NCI-H526 treated with DMSO at 0.1 percent for 48 hours (cell line): ENCODE results near the gene CYP19A1.

Experiments
- DNase-seq: peaks from one replicate; lab custom pipeline; 2025; lab: John Stamatoyannopoulos, UW

The CYP19A1 gene

DNA sequence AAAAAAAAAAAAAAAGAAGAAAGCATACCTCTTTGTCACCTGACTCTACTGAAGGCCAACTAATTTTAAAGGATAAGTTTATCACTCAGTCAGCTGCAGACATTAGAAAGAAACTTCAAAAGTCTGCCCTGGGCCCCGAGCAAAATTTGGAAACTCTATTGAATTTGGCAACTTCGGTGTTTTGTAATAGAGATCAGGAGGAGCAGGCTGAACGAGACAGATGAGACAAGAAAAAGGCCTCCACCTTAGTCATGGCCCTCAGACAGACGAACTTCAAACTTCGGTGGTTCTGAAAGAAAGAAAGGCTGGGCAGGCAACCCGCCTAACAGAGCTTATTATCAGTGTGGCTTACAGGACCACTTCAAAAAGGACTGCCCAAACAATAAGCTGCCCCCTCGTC lies 21.6 kb upstream of the CYP19A1 start:
- DNase-seq = no peak

DNA sequence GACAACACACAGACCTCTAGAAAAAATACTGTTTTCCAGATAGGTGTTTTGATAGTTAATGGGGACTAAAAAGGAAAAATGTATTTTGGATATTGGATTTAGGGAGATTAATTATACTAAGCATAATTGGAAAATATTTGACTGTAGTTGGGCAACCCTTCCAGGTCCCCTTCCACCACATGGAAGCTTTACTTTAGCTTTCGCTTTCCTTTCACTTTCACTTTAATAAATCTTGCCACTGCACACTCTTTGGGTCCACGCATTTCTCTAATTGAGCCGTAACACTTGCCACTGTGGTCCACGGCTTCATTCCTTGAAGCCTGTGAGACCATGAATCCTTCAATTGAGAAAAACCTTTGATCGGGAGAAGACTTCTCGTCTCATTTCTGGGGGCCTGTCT lies 18.6 kb upstream of the CYP19A1 start:
- DNase-seq = no peak

DNA sequence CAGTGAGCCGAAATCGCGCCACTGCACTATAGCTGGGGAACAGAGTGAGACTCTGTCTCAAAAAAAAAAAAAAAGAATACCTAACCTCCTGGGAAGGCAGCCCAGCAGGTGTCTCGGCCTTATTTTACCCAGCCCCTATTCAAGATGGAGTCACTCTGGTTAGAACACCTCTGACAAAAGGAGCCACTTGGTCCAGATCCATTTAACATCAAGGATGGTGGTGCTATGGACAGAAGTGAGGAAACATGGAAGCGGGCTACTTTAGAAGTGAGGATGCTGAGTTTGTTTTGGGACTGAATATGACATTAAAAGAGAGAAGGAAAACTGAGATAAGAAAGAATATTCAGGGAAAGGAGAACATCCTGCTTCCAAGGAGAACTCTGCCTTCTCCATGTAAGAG lies 17.8 kb upstream of the CYP19A1 start:
- no peak for DNase-seq

DNA sequence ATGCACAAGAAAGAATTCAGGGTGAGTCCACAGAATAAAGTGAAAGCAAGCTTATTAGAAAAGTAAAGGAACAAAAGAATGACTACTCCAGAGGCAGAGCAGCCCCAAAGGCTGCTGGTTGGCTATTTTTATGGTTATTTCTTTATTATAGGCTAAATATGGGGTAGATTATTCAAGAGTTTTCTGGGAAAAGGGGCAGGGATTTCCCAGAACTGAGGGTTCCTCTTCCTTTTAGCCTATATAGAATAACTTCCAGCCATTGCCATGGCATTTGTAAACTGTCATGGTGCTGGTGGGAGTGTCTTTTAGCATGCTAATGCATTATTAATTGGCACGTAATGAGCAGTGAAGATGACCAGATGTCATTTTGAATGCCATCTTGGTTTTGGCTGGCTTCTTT lies 16.7 kb upstream of the CYP19A1 start:
- DNase-seq = no peak

DNA sequence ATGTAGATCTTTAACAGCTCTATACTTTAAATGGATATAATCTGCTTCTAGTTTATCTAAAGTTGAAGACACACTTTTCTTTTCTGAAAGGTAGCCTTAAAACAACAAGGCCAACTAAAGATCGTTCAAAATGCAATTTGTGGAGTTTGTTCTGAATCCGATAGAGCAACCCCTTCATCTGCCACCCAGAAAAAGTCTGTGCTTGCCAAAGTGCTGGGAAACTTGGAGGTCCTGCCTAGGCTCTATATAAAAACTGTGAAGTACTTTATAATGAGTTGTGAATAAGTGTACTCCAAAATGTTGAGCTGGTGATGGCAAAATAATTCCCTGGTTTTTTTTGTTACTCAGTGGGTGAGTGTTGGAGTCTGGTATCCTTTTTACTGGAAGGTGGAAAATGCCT lies 15.6 kb upstream of the CYP19A1 start:
- DNase-seq = no peak

DNA sequence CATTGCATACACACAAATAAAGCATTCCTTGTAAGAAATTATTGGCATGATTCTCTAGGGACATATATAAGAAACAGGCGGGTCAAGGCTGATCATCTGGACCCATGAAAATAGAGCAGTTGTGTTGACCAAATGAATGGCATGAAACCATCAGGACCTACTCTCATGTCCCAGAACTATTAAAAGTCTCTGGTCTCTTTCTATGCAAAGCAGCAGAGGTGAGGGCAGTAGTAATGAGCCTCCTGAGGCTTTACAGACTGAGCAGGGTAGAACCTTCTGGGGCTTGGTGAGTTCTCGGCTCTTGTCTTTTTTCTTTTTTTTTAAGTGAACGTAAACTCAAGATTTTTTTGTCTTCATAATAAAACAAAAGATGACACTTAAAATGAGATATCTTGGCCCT lies 12.3 kb upstream of the CYP19A1 start:
- no peak for DNase-seq

DNA sequence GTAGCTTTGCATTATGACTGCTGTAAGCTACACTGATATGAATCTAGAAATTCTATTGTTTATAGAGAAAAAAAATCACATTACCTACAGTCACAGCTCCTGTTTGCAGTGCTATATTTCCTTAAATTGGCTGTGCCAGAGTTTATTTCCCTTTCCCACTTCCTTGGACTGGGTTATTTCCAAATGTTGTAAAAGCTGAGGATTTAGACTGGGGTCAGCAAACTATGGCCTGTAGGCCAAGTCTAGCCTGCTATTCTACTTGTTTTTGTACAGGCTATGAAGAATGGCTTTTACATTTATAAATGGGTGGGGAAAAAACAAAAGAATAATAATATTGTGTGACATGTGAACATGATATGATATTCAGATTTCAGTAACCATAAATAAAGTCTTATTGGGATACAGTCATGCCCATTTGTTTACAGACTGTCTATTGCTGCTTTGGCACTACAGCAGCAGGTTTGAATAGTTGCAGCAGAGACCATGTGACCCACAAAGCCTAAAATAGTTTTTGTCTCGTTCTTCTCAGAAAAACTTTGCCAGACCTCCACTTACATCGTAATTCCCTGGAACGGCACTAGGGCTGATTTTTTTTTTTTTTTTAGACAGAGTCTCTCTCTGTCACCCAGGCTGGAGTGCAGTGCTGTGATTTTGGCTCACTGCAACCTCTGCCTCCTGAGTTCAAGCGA lies 10.9 kb upstream of the CYP19A1 start:
- no peak for DNase-seq

DNA sequence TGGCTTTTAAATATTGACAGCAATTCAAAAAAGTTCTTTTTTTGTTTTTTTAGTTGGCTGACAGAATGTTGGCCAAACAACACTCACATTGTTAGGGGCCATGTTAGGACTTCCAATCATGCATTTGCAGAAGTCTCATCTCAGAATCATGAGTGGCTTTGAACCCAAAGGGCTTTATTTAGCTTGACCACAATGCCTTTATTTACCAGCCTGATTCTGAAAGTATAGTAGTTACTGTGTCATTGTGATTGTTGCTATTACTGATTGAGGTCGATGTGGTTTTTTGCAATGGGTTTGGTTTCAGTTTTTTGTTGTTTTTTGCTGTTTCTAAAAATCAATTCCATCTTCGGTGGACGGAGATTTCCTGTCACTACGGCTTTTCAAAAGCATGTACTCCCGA lies 10.3 kb upstream of the CYP19A1 start:
- DNase-seq = no peak

DNA sequence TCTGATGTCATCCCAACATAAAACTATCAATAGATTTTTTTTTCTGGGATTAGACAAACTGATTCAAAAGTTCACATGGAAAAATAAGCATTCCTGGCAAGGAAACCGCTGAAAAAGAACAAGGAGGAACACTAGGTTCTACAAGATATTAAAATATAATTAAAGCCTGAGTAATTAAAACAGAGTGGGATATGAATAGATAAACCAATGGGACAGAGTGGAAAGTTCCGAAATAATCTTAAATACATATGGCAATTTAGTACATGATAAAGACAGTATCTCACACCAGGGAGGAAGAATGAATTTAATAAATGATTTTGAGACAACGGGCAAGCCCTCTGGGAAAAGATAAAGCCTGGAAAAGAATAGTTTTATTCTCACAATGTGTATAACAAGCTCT lies 7.7 kb upstream of the CYP19A1 start:
- no peak for DNase-seq

DNA sequence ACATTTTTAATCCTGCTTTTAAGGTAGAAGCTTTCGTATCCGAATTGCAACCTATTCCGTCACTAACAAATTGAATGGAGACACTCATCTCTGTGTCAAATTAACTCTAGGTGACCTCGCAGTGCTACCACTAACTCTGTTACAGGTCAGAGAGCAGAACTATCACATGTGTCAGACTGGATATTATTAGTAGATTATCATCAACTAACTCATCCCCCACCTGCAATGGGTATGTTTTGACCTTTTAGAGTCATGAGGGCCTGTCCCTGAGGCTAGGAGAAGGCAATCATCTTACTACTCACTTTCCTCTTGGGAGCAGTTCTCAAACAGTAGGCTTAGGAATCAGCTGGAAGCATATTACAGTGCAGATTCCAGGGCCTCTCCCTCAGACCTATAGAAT lies 5.1 kb upstream of the CYP19A1 start:
- no peak for DNase-seq

DNA sequence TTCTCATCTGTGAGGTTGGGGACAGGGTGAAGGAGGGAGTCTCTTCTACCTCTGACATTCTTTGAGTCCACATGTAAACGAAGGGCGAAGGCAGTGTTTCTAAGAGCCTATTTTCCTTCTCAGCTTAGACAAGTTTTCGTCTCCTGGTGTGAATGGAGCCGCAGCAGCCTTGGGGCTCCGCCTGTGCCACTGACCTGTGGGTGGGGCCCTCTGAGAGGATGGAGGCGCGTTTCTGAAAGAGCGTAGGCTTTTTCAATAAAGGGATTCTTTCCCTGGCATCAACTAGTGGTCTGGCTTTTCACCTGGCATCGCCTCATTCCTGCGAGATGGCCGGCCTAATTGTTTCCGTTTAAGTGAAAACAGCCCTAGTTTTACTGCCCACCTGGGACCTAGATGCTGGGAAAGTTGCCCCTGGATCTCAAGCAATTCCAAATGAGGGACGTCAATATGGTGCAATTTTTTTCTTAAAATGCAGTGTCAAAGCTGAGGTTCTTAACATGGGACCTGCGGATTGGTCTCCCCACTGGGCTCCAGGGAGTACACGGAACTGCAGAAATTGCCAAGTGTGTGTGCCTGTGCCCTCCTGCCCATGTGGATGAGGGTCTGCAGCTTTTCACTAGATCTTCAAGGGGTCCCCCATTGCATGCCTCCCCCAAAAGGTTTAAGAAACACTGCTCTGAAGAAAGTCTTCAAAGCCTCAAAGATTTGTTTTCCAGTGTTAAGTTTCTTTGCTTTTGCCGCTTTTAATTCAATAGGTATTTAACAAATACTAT lies 4.0 kb upstream of the CYP19A1 start:
- DNase-seq = no peak

DNA sequence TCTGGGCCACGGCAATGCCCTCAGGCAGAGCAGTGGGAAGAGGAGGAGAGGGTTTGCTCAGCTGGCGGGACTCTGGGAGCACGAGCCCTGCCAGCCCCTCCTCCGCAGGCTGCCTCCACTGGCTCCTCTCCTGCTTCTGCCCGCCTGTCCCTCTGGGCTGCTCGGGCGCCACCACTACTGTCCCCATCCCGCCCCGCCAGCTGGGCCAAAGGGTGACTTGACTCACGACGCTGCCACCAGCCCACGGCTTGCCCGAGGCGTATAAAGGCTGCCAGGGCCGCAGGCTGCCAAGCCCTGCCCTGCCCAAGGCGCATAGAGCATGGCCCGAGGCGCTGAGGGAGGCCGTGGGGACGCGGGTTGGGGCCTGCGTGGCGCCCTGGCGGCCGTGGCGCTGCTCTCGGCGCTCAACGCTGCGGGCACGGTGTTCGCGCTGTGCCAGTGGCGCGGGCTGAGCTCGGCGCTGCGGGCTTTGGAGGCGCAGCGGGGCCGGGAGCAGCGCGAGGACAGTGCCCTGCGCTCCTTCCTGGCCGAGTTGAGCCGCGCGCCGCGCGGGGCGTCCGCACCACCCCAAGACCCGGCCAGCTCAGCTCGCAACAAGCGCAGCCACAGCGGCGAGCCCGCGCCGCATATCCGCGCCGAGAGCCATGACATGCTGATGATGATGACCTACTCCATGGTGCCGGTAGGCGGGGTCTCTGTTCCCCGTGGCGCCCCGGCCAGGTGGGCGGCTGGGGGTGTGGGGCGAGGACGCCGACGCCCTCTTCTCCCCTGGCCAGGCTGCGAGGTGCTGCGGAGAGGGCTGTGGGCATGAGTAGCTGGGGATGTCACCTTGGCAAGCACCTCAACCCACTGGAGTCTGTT lies 3.2 kb upstream of the CYP19A1 start, which contains the start of gene GLDN:
GLDN (plus strand) TSS at position 290 of the 861 bp plus-strand sequence; CDS start at position 320, 30 bp downstream.
- peak; percentile 34 for DNase-seq

DNA sequence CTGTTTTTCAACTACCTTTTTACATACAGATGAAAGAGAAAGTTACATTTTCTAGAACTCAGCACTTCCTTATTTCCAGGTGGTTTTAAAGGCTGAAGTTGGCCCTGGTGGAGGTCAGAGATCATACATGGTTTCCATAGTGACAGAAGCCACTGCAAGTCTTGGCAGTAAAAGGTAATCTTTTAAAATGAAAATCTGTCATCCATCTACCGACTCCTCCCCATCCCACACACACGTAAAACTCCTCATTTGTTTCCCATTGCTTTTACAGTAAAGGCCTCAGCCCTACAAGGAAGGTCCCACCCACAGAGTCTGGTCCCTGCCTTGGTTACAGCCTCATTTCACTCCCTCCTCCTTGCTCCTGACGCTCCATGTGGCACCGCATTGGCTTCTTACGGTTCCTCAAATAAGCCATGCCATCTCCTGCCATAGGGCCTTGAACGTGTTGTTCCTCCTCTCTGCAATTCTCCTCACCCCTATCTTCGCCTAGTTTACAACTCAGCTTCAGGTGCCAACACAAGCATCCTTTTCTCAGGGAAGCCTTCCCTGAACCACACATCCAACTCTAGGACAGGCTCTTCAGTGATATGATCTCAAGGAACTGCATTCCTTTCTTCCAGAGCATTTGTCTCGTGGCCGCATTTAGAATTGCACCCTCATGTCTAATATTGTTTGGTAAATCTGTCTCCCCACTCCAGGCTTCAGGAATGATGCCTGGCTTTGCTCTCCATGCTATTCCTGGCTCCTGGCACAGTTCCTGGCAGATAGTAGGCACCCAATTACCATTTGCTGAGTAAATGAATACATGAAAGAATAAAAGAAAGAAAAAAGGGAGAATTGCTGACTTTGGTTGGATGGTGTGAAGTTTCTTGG lies 2.6 kb downstream of the CYP19A1 start:
- no peak for DNase-seq

DNA sequence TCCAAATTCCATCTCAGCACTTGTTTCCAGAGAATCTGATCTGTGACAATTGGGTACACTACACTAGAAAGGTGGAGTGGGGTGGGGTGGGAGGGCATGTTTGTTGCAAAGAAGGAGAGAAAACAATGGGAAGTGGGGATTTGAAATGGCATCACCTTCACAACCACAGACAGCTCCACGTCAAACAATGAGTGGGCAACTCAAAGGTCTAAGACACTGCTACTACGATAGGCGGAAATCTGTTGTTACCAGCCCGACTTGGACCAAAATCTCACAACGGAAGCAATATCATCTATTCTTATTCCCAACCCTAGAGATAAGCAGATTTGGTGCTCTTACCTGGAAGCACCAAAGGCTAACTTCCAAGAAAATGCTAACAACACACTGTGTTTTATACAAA lies 3.3 kb downstream of the CYP19A1 start:
- no peak for DNase-seq

DNA sequence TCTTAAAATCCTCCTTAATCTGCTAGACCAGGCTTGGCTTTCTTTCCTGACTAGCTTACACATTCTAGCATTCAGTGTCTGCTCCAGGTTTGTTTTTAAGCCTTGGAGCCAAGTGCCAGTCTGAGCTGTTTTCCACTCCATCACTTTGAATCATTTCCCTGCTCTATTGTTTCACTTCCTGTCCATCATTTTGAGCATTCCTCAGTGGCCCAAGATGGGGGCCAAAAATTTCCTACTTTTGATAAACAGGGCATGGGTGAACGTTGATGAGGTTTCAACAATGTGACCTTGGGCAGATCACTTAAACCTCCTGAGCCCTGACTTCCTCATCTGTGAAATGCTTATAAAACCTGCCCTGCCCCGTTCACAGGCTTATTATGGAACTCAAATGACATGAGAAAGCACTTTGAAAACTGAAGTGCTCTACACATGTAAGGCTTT lies 4.4 kb downstream of the CYP19A1 start:
- no peak for DNase-seq

DNA sequence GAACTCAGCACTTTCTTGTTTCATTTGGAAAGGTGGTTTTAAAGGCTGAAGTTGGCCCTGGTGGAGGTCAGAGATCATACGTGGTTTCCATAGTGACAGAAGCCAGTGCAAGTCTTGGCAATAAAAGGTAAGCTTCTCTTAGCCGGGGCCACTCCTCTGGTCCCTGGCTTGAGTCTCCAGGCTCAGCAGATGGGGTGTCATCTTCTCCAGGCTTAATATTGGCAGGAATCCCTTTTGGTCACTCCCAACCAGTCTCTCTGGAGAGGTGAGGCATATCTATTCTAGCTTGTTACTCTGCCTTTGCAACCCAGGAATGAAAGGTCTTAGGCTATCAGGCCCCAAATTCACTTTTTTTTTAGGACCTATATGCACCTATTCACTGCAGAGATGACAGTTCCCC lies 4.8 kb downstream of the CYP19A1 start:
- DNase-seq = no peak

DNA sequence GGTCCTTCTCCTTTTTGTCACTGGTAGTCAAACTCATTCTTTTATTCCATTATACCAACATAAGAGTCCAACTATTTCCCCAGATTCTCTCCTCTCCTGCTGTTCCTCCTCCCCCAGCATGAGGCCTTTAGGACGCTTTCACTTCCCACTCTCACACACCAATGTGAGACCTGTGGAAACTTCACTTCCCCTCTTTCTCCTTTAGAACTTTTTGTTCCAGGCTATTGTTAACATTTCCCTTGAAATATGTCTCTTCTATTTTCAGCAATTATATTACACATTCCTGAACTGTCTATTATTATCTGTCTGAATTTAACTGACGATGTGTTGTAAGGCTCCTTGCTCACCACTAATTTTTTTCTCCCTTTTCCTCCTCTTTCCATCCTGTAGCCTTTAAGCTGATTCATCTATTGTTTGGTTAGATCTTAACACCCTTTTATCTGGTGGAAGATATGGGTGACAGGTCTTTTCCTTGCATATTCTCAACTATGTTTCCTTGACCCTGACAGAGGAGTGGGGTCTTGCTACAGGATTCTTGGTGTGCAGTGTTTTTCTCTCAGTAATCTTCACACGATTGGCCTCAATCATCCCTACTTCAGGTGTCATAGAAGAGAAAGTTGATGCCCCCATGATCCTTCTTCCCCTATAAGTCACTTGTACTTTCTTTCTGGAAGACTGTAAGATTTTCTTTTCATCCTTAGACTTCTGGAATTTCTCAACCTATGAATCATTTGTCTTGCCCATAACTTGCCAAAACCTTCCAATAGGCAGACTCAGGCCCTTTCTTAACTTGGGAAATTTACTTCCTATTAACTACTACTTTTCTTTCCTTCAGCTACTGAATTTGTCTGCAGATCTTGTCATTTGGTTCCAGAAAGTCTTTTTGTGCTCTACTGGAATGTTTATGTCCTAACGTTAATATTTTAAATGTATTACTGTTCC lies 5.9 kb downstream of the CYP19A1 start:
- DNase-seq = no peak

DNA sequence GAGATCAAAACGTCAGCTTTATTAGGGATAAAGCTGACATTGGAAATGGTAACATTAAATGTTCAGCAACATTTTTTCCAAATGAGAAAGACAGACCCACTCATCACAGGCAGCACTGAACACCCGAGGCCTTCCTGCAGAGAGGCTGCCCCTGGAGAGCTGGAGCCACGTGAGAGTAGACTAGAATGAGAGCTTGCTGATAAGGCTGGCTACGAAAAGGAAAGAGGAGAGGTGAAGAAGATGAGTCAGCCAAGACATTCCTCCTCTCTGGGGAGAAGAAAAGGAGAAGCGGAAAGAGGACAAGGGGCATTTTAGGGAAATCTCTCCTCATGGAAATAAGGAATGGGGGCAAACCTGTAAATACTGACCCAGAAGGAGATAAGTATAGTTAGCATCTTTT lies 7.3 kb downstream of the CYP19A1 start:
- no peak for DNase-seq

DNA sequence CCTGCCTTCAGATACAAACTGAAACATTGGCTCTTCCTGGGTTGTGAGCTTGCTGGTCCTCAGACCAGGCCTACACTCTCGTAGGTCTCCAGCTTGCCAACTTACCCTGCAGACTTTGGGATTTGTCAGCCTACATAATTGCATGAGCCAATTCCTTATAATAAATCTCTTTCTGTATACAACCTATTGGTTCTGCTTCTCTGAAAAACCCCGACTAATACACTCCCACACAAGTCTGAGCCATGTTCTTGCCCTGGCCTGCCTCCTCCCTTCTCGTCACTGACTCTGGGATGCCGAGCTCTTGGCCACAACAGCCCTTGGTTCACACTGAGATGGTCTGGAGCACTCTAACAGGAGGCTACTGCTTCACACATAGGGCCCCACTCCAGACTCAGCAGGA lies 9.5 kb downstream of the CYP19A1 start:
- no peak for DNase-seq

DNA sequence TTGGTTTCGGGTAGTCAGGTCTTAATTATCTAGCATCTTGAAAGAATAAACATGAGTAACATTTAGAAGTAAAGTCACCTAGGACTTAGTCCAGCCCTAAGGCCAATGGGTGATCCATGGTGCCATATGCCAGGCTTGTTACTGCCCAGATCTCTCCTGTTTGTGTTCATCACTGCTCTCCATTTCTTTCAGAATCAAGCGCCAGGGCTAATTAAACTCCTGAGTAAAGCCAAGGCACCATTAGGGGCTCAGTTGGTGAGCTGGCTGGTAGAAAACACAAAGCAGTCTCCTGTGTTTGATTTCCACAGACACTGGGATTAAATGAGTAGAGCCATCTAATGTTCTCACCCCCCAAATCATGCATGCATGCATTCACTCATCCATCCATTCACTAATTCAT lies 11.3 kb downstream of the CYP19A1 start:
- no peak for DNase-seq

DNA sequence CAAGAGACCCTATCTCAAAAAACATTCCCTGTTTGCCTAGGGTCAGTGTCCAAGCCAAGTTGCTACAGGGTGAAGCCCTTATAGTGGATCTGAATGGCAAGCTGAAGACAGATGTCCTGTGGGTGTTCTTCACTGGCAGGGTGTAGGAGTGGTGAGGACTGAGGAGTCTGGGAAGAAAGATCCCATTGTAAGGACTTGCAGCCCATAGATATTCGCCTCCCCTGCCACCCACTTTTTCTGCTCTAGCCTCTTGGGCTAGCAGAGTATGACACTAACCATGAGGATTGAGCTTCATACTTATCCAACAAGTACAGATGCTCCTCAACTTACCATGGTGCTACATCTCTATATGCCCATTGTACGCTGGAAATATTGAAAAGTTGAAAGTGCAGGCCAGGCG lies 13.2 kb downstream of the CYP19A1 start:
- DNase-seq = no peak
